Colonic mucosa (tissue), 4 donors: ENCODE results near the gene TARP.
"Not testable (repeated sequence)": the region's sequence is repeated elsewhere in the genome, so short reads cannot be mapped to it uniquely, and the experiment has no call there.

Experiments used
- DNase-seq: peaks from one replicate; pipeline ENCODE4 v3.0.0-alpha.2; 2020
- H3K27ac ChIP-seq: fragments of 200-600 bp; one replicate; pipeline ENCODE4 v1.8.0; 2021
- H3K27me3 ChIP-seq: fragments of 200-600 bp; one replicate; pipeline ENCODE4 v1.8.0; 2021
- H3K36me3 ChIP-seq: fragments of 200-600 bp; one replicate; pipeline ENCODE4 v1.8.0; 2021
- H3K4me1 ChIP-seq: fragments of 200-600 bp; one replicate; pipeline ENCODE4 v1.8.0; 2021; ENCODE audit warnings: mild to moderate bottlenecking
- H3K4me3 ChIP-seq: fragments of 200-600 bp; one replicate; pipeline ENCODE4 v1.8.0; 2021
- H3K9ac ChIP-seq, 2 donors: one replicate each; pipeline ENCODE4 v1.7.0; 2013; ENCODE audit warnings: control low read depth in 2 of 2, low read depth in 2 of 2, low read length in 2 of 2
- H3K9me3 ChIP-seq: fragments of 200-600 bp; one replicate; pipeline ENCODE4 v1.8.0; 2021
- intact Hi-C: fragments of 100-400 bp; cut with DNase I; formaldehyde crosslinking; loops from one replicate; pipeline ENCODE4 v1.14.1; 2022
- TF ChIP-seq, protein P1 (sequence below): fragments of 200-600 bp; IDR thresholded peaks from one replicate; pipeline ENCODE4 v1.8.0; 2022; ENCODE audit warnings: antibody characterized with exemption, mild to moderate bottlenecking
- donor health status: healthy.
- donor health status: DM: no; HTN: no; CAD: no.
- donor health status: DM: no; HTN: no; CAD: no.

The TARP gene

GRCh38 chr7:38257350-38257677 is 16.1 kb downstream of the TARP start:
- Histone ChIP-seq H3K27ac (no peak overlapping the region), H3K36me3 (no peaks in the 10 kb centered on the region), H3K4me3 (no peak overlapping the region), H3K9me3 (no peaks in the 10 kb centered on the region), H3K9ac (no peak overlapping the region), H3K4me1 (no peaks in the 10 kb centered on the region), H3K27me3 (no peaks in the 10 kb centered on the region)
- DNase-seq, result no peak
- intact Hi-C loops, result no loop called here
- TF ChIP-seq, protein P1, sequence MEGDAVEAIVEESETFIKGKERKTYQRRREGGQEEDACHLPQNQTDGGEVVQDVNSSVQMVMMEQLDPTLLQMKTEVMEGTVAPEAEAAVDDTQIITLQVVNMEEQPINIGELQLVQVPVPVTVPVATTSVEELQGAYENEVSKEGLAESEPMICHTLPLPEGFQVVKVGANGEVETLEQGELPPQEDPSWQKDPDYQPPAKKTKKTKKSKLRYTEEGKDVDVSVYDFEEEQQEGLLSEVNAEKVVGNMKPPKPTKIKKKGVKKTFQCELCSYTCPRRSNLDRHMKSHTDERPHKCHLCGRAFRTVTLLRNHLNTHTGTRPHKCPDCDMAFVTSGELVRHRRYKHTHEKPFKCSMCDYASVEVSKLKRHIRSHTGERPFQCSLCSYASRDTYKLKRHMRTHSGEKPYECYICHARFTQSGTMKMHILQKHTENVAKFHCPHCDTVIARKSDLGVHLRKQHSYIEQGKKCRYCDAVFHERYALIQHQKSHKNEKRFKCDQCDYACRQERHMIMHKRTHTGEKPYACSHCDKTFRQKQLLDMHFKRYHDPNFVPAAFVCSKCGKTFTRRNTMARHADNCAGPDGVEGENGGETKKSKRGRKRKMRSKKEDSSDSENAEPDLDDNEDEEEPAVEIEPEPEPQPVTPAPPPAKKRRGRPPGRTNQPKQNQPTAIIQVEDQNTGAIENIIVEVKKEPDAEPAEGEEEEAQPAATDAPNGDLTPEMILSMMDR, result no peak

- intact Hi-C loops, H3K27ac ChIP-seq, H3K27me3 ChIP-seq, DNase-seq, H3K4me1 ChIP-seq, H3K36me3 ChIP-seq, H3K4me3 ChIP-seq, H3K9me3 ChIP-seq, H3K9ac ChIP-seq: not testable (repeated sequence)
These were observed 23.6 kb downstream of the TARP start for GRCh38 chr7:38249849-38250248.

GRCh38 chr7:38248069-38248567 is 25.3 kb downstream of the TARP start:
- H3K9me3 ChIP-seq, result no peaks in the 10 kb centered on the region
- TF ChIP-seq, protein P1, result no peak
- H3K4me3 ChIP-seq, result no peak overlapping the region
- H3K27ac ChIP-seq, result no peak overlapping the region
- intact Hi-C loops, result no loop called here
- no peak overlapping the region for H3K9ac ChIP-seq
- DNase-seq, result no peak
- no peaks in the 10 kb centered on the region for H3K36me3 ChIP-seq
- H3K27me3 ChIP-seq, result no peaks in the 10 kb centered on the region
- no peaks in the 10 kb centered on the region for H3K4me1 ChIP-seq

GRCh38 chr7:38245409-38245977 is 27.9 kb downstream of the TARP start:
- no peaks in the 10 kb centered on the region for H3K27me3 ChIP-seq
- intact Hi-C loops, result no loop called here
- H3K27ac ChIP-seq, result no peak overlapping the region

DNA sequence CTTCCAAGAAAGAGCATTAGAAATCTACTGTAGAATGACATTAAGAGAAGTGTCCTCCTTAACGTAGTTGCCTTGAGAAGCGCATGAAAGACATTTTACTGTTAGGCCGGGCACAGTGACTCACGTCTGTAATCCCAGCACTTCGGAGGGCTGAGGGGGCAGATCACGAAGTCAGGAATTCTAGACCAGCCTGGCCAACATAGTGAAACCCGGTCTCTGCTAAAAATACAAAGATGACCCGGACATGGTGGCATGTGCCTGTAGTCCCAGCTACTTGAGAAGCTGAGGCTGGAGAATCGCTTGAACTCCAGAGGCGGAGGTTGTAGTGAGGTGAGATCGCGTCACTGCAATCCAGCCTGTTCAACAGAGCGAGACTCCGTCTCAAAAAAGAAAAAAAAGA is 28.9 kb downstream of the TARP start:
- Histone ChIP-seq H3K9ac (no peak overlapping the region), H3K4me3 (no peak overlapping the region), H3K9me3 (no peaks in the 10 kb centered on the region), H3K36me3 (no peaks in the 10 kb centered on the region), H3K27ac (no peak overlapping the region), H3K4me1 (no peaks in the 10 kb centered on the region), H3K27me3 (no peaks in the 10 kb centered on the region)
- DNase-seq, result no peak
- TF ChIP-seq, protein P1, result no peak
- intact Hi-C loops, result no loop called here

More at GRCh38 chr7:38245409-38245977, 27.9 kb downstream of the TARP start:
- Histone ChIP-seq H3K9me3 (no peaks in the 10 kb centered on the region), H3K36me3 (no peaks in the 10 kb centered on the region), H3K4me3 (no peak overlapping the region), H3K9ac (no peak overlapping the region), H3K4me1 (no peaks in the 10 kb centered on the region)
- TF ChIP-seq, protein P1, result no peak
- DNase-seq, result no peak

GRCh38 chr7:38243345-38243744 is 30.1 kb downstream of the TARP start:
- DNase-seq, H3K36me3 ChIP-seq, H3K9me3 ChIP-seq, H3K4me1 ChIP-seq, H3K4me3 ChIP-seq, H3K27me3 ChIP-seq, H3K27ac ChIP-seq, intact Hi-C loops, H3K9ac ChIP-seq: not testable (repeated sequence)
